MM.1S (cell line): ENCODE measurements around the gene PLPP7.

Experiments used
- EZH2 ChIP-seq: fragments of 300-600 bp; sonication (generic); optimal IDR thresholded peaks from 2 replicates; pipeline ENCODE3; 2017; ENCODE audit warnings: low read depth, mild to moderate bottlenecking, antibody characterized with exemption, low read length, mixed read lengths
- TF ChIP-seq, protein P1 (sequence below): fragments of 300-600 bp; sonication (generic); IDR thresholded peaks from 2 replicates; pipeline ENCODE4 v1.5.1; 2016; ENCODE audit warnings: antibody characterized with exemption, low read length, mixed read lengths

DNA sequence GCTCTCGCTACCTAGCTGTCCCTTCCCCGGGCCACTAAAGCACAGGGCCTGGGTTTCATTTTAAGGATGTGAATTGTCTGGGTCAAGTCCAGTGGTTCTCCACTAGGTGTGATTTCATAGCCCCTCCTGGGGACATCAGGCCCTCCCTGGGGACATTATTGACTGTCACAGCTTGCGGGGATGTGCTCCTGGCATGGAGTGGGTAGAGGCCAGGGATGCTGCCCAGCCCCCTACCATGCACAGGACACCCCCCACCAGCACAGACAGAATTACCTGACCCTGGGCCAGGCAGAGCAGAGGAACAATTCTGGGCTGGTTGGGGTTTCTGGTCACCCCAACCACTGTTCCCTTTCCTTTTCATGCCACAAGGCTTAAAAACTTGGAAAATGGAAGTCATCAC is 17.3 kb upstream of the PLPP7 start:
- TF ChIP-seq, protein P1, sequence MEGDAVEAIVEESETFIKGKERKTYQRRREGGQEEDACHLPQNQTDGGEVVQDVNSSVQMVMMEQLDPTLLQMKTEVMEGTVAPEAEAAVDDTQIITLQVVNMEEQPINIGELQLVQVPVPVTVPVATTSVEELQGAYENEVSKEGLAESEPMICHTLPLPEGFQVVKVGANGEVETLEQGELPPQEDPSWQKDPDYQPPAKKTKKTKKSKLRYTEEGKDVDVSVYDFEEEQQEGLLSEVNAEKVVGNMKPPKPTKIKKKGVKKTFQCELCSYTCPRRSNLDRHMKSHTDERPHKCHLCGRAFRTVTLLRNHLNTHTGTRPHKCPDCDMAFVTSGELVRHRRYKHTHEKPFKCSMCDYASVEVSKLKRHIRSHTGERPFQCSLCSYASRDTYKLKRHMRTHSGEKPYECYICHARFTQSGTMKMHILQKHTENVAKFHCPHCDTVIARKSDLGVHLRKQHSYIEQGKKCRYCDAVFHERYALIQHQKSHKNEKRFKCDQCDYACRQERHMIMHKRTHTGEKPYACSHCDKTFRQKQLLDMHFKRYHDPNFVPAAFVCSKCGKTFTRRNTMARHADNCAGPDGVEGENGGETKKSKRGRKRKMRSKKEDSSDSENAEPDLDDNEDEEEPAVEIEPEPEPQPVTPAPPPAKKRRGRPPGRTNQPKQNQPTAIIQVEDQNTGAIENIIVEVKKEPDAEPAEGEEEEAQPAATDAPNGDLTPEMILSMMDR: no peak
- TF ChIP-seq EZH2: no peak
